ENCODE measurements around the gene TMED8. TPM values are rescaled to one million over a fixed set of nuclear protein-coding genes. Genes with fewer than 3 reads are reported as not detected.

Gene TMED8
- total and polyA plus RNA-seq, 10 of the 15 experiments (the other 5 are each of a cell fraction or from before 2014, with no cell fraction given) = 7.3 to 39.1 (median 26.1) TPM

- H3K27ac ChIP-seq (ENCODE audit: control insufficient read depth, insufficient read depth) = no peak overlapping the region
- DNase-seq (ENCODE audit: low read depth, low spot score) (no peak), FAIRE-seq (no peak), ATAC-seq (no peak)
- POLR2A ChIA-PET = no interaction called here
- no TSS peak for BruUV-seq (replicated peaks)
- H3K4me3 ChIP-seq = no peak overlapping the region
- H3K4me1 ChIP-seq (ENCODE audit: control insufficient read depth, insufficient read depth, low read length) = no peaks in the 10 kb centered on the region; the same call in 1 of the 2 replicates
- H3K79me2 ChIP-seq (ENCODE audit: control insufficient read depth, insufficient read depth, low read length) = no peaks in the 10 kb centered on the region
- intact Hi-C loops (cut with micrococcal nuclease; ENCODE audit: unreplicated experiment) = no loop called here
- CTCF ChIA-PET = no interaction called here
- SMC1A ChIA-PET (ENCODE audit: uncharacterized antibody, unreplicated experiment) = interaction anchor here (0.9 to 1.0 kb wide), 2 partner anchors 33 to 88 kb away, joined by 3 read pairs; no protein-coding TSS in a partner anchor
- 70% methylated on average over 3 of the region's 3 CpGs for WGBS (ENCODE audit: insufficient coverage, insufficient replicate concordance, low lambda C conversion rate, missing lambda C conversion rate)
- H3K36me3 ChIP-seq (ENCODE audit: control insufficient read depth in 2 of 2, insufficient read depth in 2 of 2, low read length in 1 of 2) = no peaks in the 10 kb centered on the region
- H3K9ac ChIP-seq (ENCODE audit: control insufficient read depth, insufficient read depth, low read length) = no peak overlapping the region
- no peaks in the 10 kb centered on the region for H3K9me3 ChIP-seq (replicated peaks; ENCODE audit: control insufficient read depth, insufficient read depth, low read length)
- H4K20me1 ChIP-seq (ENCODE audit: control insufficient read depth, insufficient read depth) = no peaks in the 10 kb centered on the region
- H3K27me3 ChIP-seq (replicated peaks in 1 of 2; ENCODE audit: control insufficient read depth in 2 of 2, insufficient read depth in 2 of 2, low read length in 1 of 2) = no peaks in the 10 kb centered on the region
- in situ Hi-C loops (cut with MboI) = no loop called here
- RAD21 ChIA-PET (ENCODE audit: unreplicated experiment) = no interaction called here
- H3K4me2 ChIP-seq (ENCODE audit: control insufficient read depth, insufficient read depth) = no peak overlapping the region
- no peak overlapping the region for H2AFZ ChIP-seq (ENCODE audit: control insufficient read depth, low read depth, low read length)
- TF ChIP-seq USF2 (IDR thresholded peaks at IDR 0.05; ENCODE audit: borderline replicate concordance, low read depth, low read length) (no peak), BRCA1 (IDR thresholded peaks at IDR 0.05; ENCODE audit: low read depth, low read length) (no peak), HCFC1 (IDR thresholded peaks at IDR 0.05; ENCODE audit: low read length) (no peak), MAX (IDR thresholded peaks at IDR 0.05; ENCODE audit: low read depth, low read length) (no peak), TCF12 (IDR thresholded peaks at IDR 0.05; ENCODE audit: low read depth, low read length) (no peak), NR2F1 (conservative IDR thresholded peaks at IDR 0.05) (no peak), POLR2AphosphoS5 (IDR thresholded peaks at IDR 0.05; ENCODE audit: low read length) (no peak), CHD1 (IDR thresholded peaks at IDR 0.05; ENCODE audit: low read depth, low read length) (no peak), NR2C1 (IDR thresholded peaks at IDR 0.05) (no peak)
- TF ChIP-seq, protein P1, sequence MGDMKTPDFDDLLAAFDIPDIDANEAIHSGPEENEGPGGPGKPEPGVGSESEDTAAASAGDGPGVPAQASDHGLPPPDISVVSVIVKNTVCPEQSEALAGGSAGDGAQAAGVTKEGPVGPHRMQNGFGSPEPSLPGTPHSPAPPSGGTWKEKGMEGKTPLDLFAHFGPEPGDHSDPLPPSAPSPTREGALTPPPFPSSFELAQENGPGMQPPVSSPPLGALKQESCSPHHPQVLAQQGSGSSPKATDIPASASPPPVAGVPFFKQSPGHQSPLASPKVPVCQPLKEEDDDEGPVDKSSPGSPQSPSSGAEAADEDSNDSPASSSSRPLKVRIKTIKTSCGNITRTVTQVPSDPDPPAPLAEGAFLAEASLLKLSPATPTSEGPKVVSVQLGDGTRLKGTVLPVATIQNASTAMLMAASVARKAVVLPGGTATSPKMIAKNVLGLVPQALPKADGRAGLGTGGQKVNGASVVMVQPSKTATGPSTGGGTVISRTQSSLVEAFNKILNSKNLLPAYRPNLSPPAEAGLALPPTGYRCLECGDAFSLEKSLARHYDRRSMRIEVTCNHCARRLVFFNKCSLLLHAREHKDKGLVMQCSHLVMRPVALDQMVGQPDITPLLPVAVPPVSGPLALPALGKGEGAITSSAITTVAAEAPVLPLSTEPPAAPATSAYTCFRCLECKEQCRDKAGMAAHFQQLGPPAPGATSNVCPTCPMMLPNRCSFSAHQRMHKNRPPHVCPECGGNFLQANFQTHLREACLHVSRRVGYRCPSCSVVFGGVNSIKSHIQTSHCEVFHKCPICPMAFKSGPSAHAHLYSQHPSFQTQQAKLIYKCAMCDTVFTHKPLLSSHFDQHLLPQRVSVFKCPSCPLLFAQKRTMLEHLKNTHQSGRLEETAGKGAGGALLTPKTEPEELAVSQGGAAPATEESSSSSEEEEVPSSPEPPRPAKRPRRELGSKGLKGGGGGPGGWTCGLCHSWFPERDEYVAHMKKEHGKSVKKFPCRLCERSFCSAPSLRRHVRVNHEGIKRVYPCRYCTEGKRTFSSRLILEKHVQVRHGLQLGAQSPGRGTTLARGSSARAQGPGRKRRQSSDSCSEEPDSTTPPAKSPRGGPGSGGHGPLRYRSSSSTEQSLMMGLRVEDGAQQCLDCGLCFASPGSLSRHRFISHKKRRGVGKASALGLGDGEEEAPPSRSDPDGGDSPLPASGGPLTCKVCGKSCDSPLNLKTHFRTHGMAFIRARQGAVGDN (IDR thresholded peaks at IDR 0.05) = no peak
- TF ChIP-seq, protein P2, sequence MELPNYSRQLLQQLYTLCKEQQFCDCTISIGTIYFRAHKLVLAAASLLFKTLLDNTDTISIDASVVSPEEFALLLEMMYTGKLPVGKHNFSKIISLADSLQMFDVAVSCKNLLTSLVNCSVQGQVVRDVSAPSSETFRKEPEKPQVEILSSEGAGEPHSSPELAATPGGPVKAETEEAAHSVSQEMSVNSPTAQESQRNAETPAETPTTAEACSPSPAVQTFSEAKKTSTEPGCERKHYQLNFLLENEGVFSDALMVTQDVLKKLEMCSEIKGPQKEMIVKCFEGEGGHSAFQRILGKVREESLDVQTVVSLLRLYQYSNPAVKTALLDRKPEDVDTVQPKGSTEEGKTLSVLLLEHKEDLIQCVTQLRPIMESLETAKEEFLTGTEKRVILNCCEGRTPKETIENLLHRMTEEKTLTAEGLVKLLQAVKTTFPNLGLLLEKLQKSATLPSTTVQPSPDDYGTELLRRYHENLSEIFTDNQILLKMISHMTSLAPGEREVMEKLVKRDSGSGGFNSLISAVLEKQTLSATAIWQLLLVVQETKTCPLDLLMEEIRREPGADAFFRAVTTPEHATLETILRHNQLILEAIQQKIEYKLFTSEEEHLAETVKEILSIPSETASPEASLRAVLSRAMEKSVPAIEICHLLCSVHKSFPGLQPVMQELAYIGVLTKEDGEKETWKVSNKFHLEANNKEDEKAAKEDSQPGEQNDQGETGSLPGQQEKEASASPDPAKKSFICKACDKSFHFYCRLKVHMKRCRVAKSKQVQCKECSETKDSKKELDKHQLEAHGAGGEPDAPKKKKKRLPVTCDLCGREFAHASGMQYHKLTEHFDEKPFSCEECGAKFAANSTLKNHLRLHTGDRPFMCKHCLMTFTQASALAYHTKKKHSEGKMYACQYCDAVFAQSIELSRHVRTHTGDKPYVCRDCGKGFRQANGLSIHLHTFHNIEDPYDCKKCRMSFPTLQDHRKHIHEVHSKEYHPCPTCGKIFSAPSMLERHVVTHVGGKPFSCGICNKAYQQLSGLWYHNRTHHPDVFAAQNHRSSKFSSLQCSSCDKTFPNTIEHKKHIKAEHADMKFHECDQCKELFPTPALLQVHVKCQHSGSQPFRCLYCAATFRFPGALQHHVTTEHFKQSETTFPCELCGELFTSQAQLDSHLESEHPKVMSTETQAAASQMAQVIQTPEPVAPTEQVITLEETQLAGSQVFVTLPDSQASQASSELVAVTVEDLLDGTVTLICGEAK (IDR thresholded peaks at IDR 0.05; ENCODE audit: borderline replicate concordance) = no peak
Observed at GRCh38 chr14:77403768-77404167, 26.9 kb upstream of the TMED8 start.
